Stomach (tissue), 9 donors: ENCODE data around the gene RAB5B. TPM values are rescaled to one million over a fixed set of nuclear protein-coding genes. Genes with fewer than 3 reads are reported as not detected.
"Not testable (repeated sequence)": the region's sequence is repeated elsewhere in the genome, so short reads cannot be mapped to it uniquely, and the experiment has no call there.

Experiments used
- DNase-seq, 2 donors: peaks; one replicate each; pipeline versions ENCODE4 v3.0.0 to v3.0.0-alpha.2; 2013 to 2019
- H3K27ac ChIP-seq, 5 donors: fragments of 200-600 bp in 4 of 5; sonication (generic) in 4 of 5; one replicate each; pipeline ENCODE4 v1.5.1; 2013 to 2019; ENCODE audit warnings: mild to moderate bottlenecking in 1 of 5, moderate library complexity in 1 of 5
- H3K27me3 ChIP-seq, 3 donors: fragments of 200-600 bp; sonication (generic); one replicate each; pipeline ENCODE4 v1.5.1; 2017 to 2019; ENCODE audit warnings: mixed run types in 1 of 3
- H3K36me3 ChIP-seq, 4 donors: fragments of 200-600 bp; sonication (generic); 1 replicate in 3 of 4; 2 replicates in 1 of 4; pipeline ENCODE4 v1.5.1; 2016 to 2019
- H3K4me1 ChIP-seq, 4 donors: fragments of 200-600 bp; sonication (generic); one replicate each; pipeline ENCODE4 v1.5.1; 2016 to 2019
- H3K4me3 ChIP-seq, 4 donors: fragments of 200-600 bp; sonication (generic) in 3 of 4; one replicate each; pipeline ENCODE4 v1.5.1; 2016 to 2019; ENCODE audit warnings: mild to moderate bottlenecking in 1 of 4
- H3K9me3 ChIP-seq, 4 donors: fragments of 200-600 bp; sonication (generic); one replicate each; pipeline ENCODE4 v1.5.1; 2016 to 2019
- CTCF ChIP-seq, 7 experiments: fragments of 450-650 bp in 4 of 7; fragments of 200-600 bp in 3 of 7; sonication (generic) in 3 of 7; IDR thresholded peaks; one replicate each; pipeline ENCODE4 v1.5.1; 2016 to 2019; ENCODE audit warnings: antibody characterized with exemption in 7 of 7, control low read depth in 2 of 7, mild to moderate bottlenecking in 1 of 7
- EP300 ChIP-seq: sonication (generic); formaldehyde crosslinking; IDR thresholded peaks from one replicate; pipeline ENCODE4 v1.6.1; 2017; ENCODE audit warnings: antibody characterized with exemption
- POLR2A ChIP-seq, 4 donors: fragments of 450-650 bp; IDR thresholded peaks; one replicate each; pipeline ENCODE4 v1.6.1; 2016; ENCODE audit warnings: antibody characterized with exemption in 4 of 4, control low read depth in 2 of 4, mild to moderate bottlenecking in 1 of 4, moderate library complexity in 1 of 4
- POLR2AphosphoS5 ChIP-seq, 3 donors: sonication (generic); formaldehyde crosslinking; IDR thresholded peaks; one replicate each; pipeline ENCODE4 v1.6.1; 2016; ENCODE audit warnings: antibody characterized with exemption in 3 of 3
- WGBS, 5 donors: extraction: QIAGEN DNeasy Blood & Tissue Kit in 3 of 5; methylation state at CpG; one replicate each; pipeline versions ENCODE4 v1.1.5 to v1.1.7; 2013 to 2018; 5-methylcytosine and 5-hydroxymethylcytosine counted together
- intact Hi-C: fragments of 100-400 bp; cut with DNase I; formaldehyde crosslinking; loops from one replicate; pipeline ENCODE4 v1.15.1; 2023; ENCODE audit warnings: low total_unique reads
- polyA plus RNA-seq, 3 donors: library from polyadenylated mRNA; stranded (reverse); fragments of 200-250 nt; gene quantifications; one replicate each; pipeline ENCODE4 v1.2.3, GENCODE V29; 2013
- total RNA-seq, 5 donors: library from RNA; depleted of rRNA; stranded (reverse); fragments of >200 nt; gene quantifications; one replicate each; pipeline versions ENCODE4 v1.1.0 to v1.2.3, GENCODE V29; 2014 to 2016
- donor health status: healthy with polysubstance abuse.
- donor health status: Bipolar disorder and iron deficiency.
- donor health status: healthy.

The RAB5B gene
- total and polyA plus RNA-seq, 8 donors: 17.1 to 100 (median 74.3) TPM

- 59 to 69% (median 61%) methylated on average over 2 of the region's 2 CpGs for WGBS, 5 donors
- Histone ChIP-seq H3K27ac (no peak overlapping the region), H3K27me3 (no peaks in the 10 kb centered on the region), H3K9me3 (no peaks in the 10 kb centered on the region), H3K4me3 (no peak overlapping the region), H3K36me3 (peaks cover 46 to 90% (median 85%) of the 10 kb centered on the region in 4 donors), H3K4me1 (peaks cover 0 to 36% (median 0%) of the 10 kb centered on the region in 4 donors)
- intact Hi-C loops: loop anchor here (10.0 kb wide), 1 partner anchor 50 kb away; no protein-coding TSS in a partner anchor
- no peak for TF ChIP-seq POLR2A (IDR thresholded peaks at IDR 0.05)
- TF ChIP-seq EP300: no peak
- TF ChIP-seq CTCF (IDR thresholded peaks at IDR 0.05): no peak
- no peak for TF ChIP-seq POLR2AphosphoS5 (IDR thresholded peaks at IDR 0.05)
- no peak for DNase-seq
Observed at GRCh38 chr12:55984861-55985260, 11.0 kb downstream of the RAB5B start.

GRCh38 chr12:55985341-55985740 is 11.5 kb downstream of the RAB5B start:
- H3K9me3 ChIP-seq: no peaks in the 10 kb centered on the region
- TF ChIP-seq POLR2A (IDR thresholded peaks at IDR 0.05) (no peak), CTCF (IDR thresholded peaks at IDR 0.05) (no peak), POLR2AphosphoS5 (IDR thresholded peaks at IDR 0.05) (no peak), EP300 (no peak)
- peaks cover 0 to 32% (median 0%) of the 10 kb centered on the region in 4 donors for H3K4me1 ChIP-seq
- WGBS, 5 donors: 89 to 93% (median 90%) methylated on average over 4 of the region's 4 CpGs
- intact Hi-C loops: loop anchor here (10.0 kb wide), 1 partner anchor 49 kb away; no protein-coding TSS in a partner anchor
- H3K27me3 ChIP-seq: no peaks in the 10 kb centered on the region
- no peak overlapping the region for H3K4me3 ChIP-seq
- no peak for DNase-seq
- no peak overlapping the region for H3K27ac ChIP-seq
- H3K36me3 ChIP-seq: peaks cover 49 to 91% (median 85%) of the 10 kb centered on the region in 4 donors

GRCh38 chr12:55985976-55986375 is 12.1 kb downstream of the RAB5B start:
- not testable (repeated sequence) for H3K9me3 ChIP-seq, H3K27me3 ChIP-seq, H3K27ac ChIP-seq, DNase-seq, H3K4me3 ChIP-seq
- peaks cover 0 to 32% (median 0%) of the 10 kb centered on the region in 4 donors for H3K4me1 ChIP-seq
- intact Hi-C loops: loop anchor here (10.0 kb wide), 1 partner anchor 49 kb away; no protein-coding TSS in a partner anchor
- WGBS, 5 donors: 90 to 95% (median 94%) methylated on average over 7 of the region's 7 CpGs
- peaks cover 52 to 91% (median 85%) of the 10 kb centered on the region in 4 donors for H3K36me3 ChIP-seq

GRCh38 chr12:55991110-55991509 is 17.2 kb downstream of the RAB5B start:
- TF ChIP-seq POLR2A (IDR thresholded peaks at IDR 0.05) (no peak), CTCF (IDR thresholded peaks at IDR 0.05) (no peak), POLR2AphosphoS5 (IDR thresholded peaks at IDR 0.05) (no peak), EP300 (no peak)
- peaks cover 0 to 5% (median 2%) of the 10 kb centered on the region in 4 donors for H3K4me1 ChIP-seq
- no peak overlapping the region for H3K27ac ChIP-seq
- 86 to 91% (median 89%) methylated on average over 3 of the region's 3 CpGs for WGBS, 5 donors
- no peak for DNase-seq
- no peak overlapping the region for H3K4me3 ChIP-seq
- intact Hi-C loops: no loop called here
- H3K36me3 ChIP-seq: peaks cover 76 to 95% (median 93%) of the 10 kb centered on the region in 4 donors
- H3K9me3 ChIP-seq: no peaks in the 10 kb centered on the region
- H3K27me3 ChIP-seq: no peaks in the 10 kb centered on the region

- DNase-seq: no peak
- H3K4me3 ChIP-seq: no peak overlapping the region
- H3K27me3 ChIP-seq: no peaks in the 10 kb centered on the region
- intact Hi-C loops: no loop called here
- H3K4me1 ChIP-seq: peaks cover 7 to 21% (median 18%) of the 10 kb centered on the region in 4 donors
- TF ChIP-seq POLR2A (IDR thresholded peaks at IDR 0.05): no peak
- TF ChIP-seq EP300: no peak
- no peak for TF ChIP-seq POLR2AphosphoS5 (IDR thresholded peaks at IDR 0.05)
- no peak for TF ChIP-seq CTCF (IDR thresholded peaks at IDR 0.05)
- H3K36me3 ChIP-seq: peaks cover 59 to 73% (median 71%) of the 10 kb centered on the region in 4 donors
- H3K9me3 ChIP-seq: no peaks in the 10 kb centered on the region
- WGBS, 5 donors: 54 to 74% (median 65%) methylated on average over 4 of the region's 4 CpGs
- peak overlapping the region in 1 of 5 donors; percentile 7 for H3K27ac ChIP-seq
Observed at GRCh38 chr12:55993230-55993853, 19.5 kb downstream of the RAB5B start.
